SK-N-SH treated with all-trans-retinoic acid at 6 μM for 48 hours (cell line): Measurements from ENCODE around the gene TMED7.

ENCODE experiments used
- CREB5 ChIP-seq: fragments of 250-450 bp; sonication (Bioruptor Pico); IDR thresholded peaks from 2 replicates; pipeline ENCODE4 v1.5.1; 2020; ENCODE audit warnings: low read depth, mild to moderate bottlenecking, moderate library complexity
- PATZ1 ChIP-seq: fragments of 250-450 bp; sonication (Bioruptor Pico); IDR thresholded peaks from 2 replicates; pipeline ENCODE4 v1.8.0; 2020; ENCODE audit warnings: mild to moderate bottlenecking, moderate library complexity, borderline replicate concordance
- SNAI2 ChIP-seq: fragments of 250-450 bp; sonication (Bioruptor Pico); IDR thresholded peaks from 2 replicates; pipeline ENCODE4 v1.5.0; 2020; ENCODE audit warnings: mild to moderate bottlenecking, moderate library complexity
- ZFP3 ChIP-seq: fragments of 250-450 bp; sonication (Bioruptor Pico); IDR thresholded peaks from 2 replicates; pipeline ENCODE4 v1.5.0; 2020; ENCODE audit warnings: mild to moderate bottlenecking, moderate library complexity

GRCh38 chr5:115565233-115565632 is 60.6 kb downstream of the TMED7 start:
- no peak for TF ChIP-seq CREB5
- no peak for TF ChIP-seq PATZ1 (CRISPR knock-in tag)
- no peak for TF ChIP-seq SNAI2
- no peak for TF ChIP-seq ZFP3 (CRISPR knock-in tag)
